Measurements from ENCODE around the gene ROBO3. TPM values are rescaled to one million over a fixed set of nuclear protein-coding genes. Genes with fewer than 3 reads are reported as not detected.

Gene ROBO3
- total and polyA plus RNA-seq, 10 of the 15 experiments (the other 5 are each of a cell fraction or from before 2014, with no cell fraction given): 0.10 to 0.63 (median 0.31) TPM; not detected in 2

- ChIA-PET RAD21 (ENCODE audit: unreplicated experiment) (no interaction called here), POLR2A (no interaction called here), SMC1A (ENCODE audit: uncharacterized antibody, unreplicated experiment) (interaction anchor here (1.0 to 1.1 kb wide), 2 partner anchors 8 to 44 kb away, joined by 3 to 4 read pairs; no protein-coding TSS in a partner anchor), CTCF (interaction anchor here (1.3 kb wide), 1 partner anchor 13 kb away, joined by 3 read pairs; no protein-coding TSS in a partner anchor)
- Histone ChIP-seq H4K20me1 (ENCODE audit: control insufficient read depth, insufficient read depth) (no peaks in the 10 kb centered on the region), H3K79me2 (ENCODE audit: control insufficient read depth, insufficient read depth, low read length) (no peaks in the 10 kb centered on the region), H3K36me3 (ENCODE audit: control insufficient read depth in 2 of 2, insufficient read depth in 2 of 2, low read length in 1 of 2) (no peaks in the 10 kb centered on the region; a peak in 1 of 4 replicates), H2AFZ (ENCODE audit: control insufficient read depth, low read depth, low read length) (no peak overlapping the region), H3K27me3 (replicated peaks in 1 of 2; ENCODE audit: control insufficient read depth in 2 of 2, insufficient read depth in 2 of 2, low read length in 1 of 2) (peaks cover 0 to 2% of the 10 kb centered on the region in 2 experiments; a peak in 2 of 4 replicates), H3K9me3 (replicated peaks; ENCODE audit: control insufficient read depth, insufficient read depth, low read length) (no peaks in the 10 kb centered on the region), H3K4me3 (no peak overlapping the region), H3K4me2 (ENCODE audit: control insufficient read depth, insufficient read depth) (no peak overlapping the region), H3K9ac (ENCODE audit: control insufficient read depth, insufficient read depth, low read length) (no peak overlapping the region), H3K27ac (ENCODE audit: control insufficient read depth, insufficient read depth) (no peak overlapping the region), H3K4me1 (ENCODE audit: control insufficient read depth, insufficient read depth, low read length) (no peaks in the 10 kb centered on the region)
- TF ChIP-seq MTA2 (IDR thresholded peaks at IDR 0.05; ENCODE audit: low read depth) (no peak), TCF3 (IDR thresholded peaks at IDR 0.05; ENCODE audit: borderline replicate concordance, insufficient read depth, low read depth, low read length) (no peak), ZBED1 (IDR thresholded peaks at IDR 0.05; ENCODE audit: borderline replicate concordance) (no peak), SRF (IDR thresholded peaks at IDR 0.05; ENCODE audit: low read depth in 2 of 2, low read length in 2 of 2) (no peak), RUNX3 (IDR thresholded peaks at IDR 0.05; ENCODE audit: low read length) (no peak), KDM1A (IDR thresholded peaks at IDR 0.05; ENCODE audit: borderline replicate concordance) (no peak), SUPT20H (IDR thresholded peaks at IDR 0.05; ENCODE audit: borderline replicate concordance, control insufficient read depth, low read depth, low read length) (no peak), IKZF1 (conservative IDR thresholded peaks at IDR 0.05) (no peak), ELK1 (IDR thresholded peaks at IDR 0.05; ENCODE audit: low read depth, low read length) (no peak), TBL1XR1 (IDR thresholded peaks at IDR 0.05; ENCODE audit: low read depth, low read length) (no peak), RELB (IDR thresholded peaks at IDR 0.05; ENCODE audit: low read depth) (no peak), ZZZ3 (IDR thresholded peaks at IDR 0.05; ENCODE audit: control insufficient read depth, insufficient read length, low read depth) (no peak), MYB (IDR thresholded peaks at IDR 0.05; ENCODE audit: borderline replicate concordance, low read depth, low read length) (no peak), MEF2B (IDR thresholded peaks at IDR 0.05; ENCODE audit: partially characterized antibody, poor library complexity, severe bottlenecking) (no peak), E4F1 (IDR thresholded peaks at IDR 0.05; ENCODE audit: borderline replicate concordance, partially characterized antibody) (no peak), SREBF2 (IDR thresholded peaks at IDR 0.05; ENCODE audit: low read length) (no peak), CHD4 (IDR thresholded peaks at IDR 0.05) (no peak), ETV6 (conservative IDR thresholded peaks at IDR 0.05 in 1 of 2, IDR thresholded peaks at IDR 0.05 in 1 of 2; ENCODE audit: borderline replicate concordance in 1 of 2, low read depth in 1 of 2) (no peak), SP1 (IDR thresholded peaks at IDR 0.05; ENCODE audit: low read depth, low read length) (no peak)
- no peak for FAIRE-seq
- 0% methylated on average over 2 of the region's 2 CpGs for WGBS (ENCODE audit: insufficient coverage, insufficient replicate concordance, low lambda C conversion rate, missing lambda C conversion rate)
- no peak for DNase-seq (ENCODE audit: low read depth, low spot score)
- intact Hi-C loops (cut with micrococcal nuclease; ENCODE audit: unreplicated experiment) (no loop called here), in situ Hi-C loops (cut with MboI) (no loop called here)
- no peak for ATAC-seq
- BruUV-seq (replicated peaks): no TSS peak
These were observed 24.9 kb downstream of the ROBO3 start for GRCh38 chr11:124890151-124890550.
